ENCODE data around the gene PDE11A.

- TF ChIP-seq EZH2phosphoT487 (IDR thresholded peaks at IDR 0.05; ENCODE audit: insufficient read depth, low read depth) = no peak
- TF ChIP-seq EZH2 (IDR thresholded peaks at IDR 0.05; ENCODE audit: insufficient read depth, poor library complexity, severe bottlenecking) = no peak
These were observed 178.7 kb downstream of the PDE11A start for GRCh38 chr2:177893880-177894279.

All from GM23248 (cell line).